ENCODE measurements around the gene UMAD1.

DNA sequence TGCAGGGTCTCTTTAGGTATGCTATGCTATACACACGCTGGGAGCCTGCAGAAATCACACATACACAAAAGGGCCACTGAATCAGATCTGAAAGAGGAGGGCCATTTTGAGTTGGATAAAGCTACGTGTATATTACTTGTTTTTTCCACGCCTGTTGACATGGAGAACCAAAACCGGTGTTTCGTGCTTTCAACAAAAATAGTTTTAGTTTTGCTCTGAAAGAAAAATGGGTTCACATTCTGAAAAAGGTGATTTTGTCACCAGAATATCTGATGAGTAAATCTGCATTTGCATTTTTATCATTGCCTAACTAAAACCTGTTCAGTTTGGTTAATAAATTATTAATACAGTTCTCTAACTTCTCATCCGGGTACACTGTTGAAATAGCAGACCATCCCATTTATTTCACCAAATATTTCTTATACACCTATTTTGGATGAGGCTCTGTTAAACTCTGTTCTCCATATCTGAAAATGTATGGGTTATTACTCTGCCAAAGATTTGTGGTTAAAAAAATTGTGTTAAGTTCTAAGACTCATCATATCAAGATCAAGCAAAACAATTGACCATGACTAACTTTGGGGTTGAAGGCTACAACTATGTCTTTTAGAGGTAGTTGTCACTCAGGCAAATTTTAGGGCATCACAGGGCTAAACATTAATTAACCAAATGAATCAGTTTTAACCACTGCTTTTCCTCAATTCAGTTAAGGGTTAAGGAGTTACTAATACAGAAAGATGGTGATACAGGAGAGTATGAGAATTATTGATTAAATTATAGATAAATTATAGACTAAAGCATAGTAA lies 179.1 kb downstream of the UMAD1 start:
- TF ChIP-seq RAD21 (IDR thresholded peaks at IDR 0.05; ENCODE audit: low read length) (no peak), CTCF (conservative IDR thresholded peaks at IDR 0.05; ENCODE audit: low read depth, low read length) (no peak), POLR2A (IDR thresholded peaks at IDR 0.05; ENCODE audit: low read depth, low read length) (no peak), MXI1 (IDR thresholded peaks at IDR 0.05; ENCODE audit: borderline replicate concordance, low read depth, low read length) (no peak), SMC3 (IDR thresholded peaks at IDR 0.05; ENCODE audit: low read depth, low read length) (no peak), CHD1 (IDR thresholded peaks at IDR 0.05; ENCODE audit: low read depth, low read length) (no peak), MAZ (IDR thresholded peaks at IDR 0.05; ENCODE audit: borderline replicate concordance, low read depth, low read length) (no peak), MAFK (IDR thresholded peaks at IDR 0.05; ENCODE audit: low read depth, low read length) (no peak), BHLHE40 (IDR thresholded peaks at IDR 0.05; ENCODE audit: low read depth, low read length) (no peak)
